ENCODE measurements around the gene IGFBP4.

The IGFBP4 gene

DNA sequence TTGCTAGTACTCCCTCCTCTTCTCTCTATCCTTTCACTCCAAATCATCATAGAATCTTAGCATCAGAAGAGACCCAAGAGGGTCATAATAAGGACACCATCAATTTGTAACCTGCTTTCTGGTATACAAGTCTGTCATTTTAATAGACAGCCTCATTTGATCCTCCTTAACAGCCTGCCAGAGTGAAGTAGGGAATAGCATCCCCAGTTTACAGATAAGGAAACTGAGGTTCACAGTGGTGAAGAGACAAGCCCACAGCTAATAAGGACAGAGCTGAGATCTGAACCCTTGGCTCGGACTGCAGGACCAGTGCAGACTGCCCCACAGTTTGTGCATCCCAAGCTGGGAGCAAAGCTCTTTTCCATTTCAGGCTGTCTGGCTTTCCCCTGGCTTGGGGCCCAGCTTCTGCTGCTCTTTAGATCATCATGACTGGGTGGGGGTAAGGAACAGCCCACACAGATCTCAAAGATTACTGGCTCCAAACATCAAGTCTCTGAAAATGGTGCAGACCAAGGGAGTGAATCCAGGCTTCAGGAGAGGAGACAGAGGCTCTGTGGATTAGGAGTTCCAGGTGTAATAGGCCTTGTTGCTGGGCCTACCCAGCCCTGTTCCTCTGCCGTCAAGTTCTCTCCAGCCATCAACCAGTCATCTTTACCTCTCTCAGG, 10.3 kb upstream of the IGFBP4 start:
- no peak for FAIRE-seq

DNA sequence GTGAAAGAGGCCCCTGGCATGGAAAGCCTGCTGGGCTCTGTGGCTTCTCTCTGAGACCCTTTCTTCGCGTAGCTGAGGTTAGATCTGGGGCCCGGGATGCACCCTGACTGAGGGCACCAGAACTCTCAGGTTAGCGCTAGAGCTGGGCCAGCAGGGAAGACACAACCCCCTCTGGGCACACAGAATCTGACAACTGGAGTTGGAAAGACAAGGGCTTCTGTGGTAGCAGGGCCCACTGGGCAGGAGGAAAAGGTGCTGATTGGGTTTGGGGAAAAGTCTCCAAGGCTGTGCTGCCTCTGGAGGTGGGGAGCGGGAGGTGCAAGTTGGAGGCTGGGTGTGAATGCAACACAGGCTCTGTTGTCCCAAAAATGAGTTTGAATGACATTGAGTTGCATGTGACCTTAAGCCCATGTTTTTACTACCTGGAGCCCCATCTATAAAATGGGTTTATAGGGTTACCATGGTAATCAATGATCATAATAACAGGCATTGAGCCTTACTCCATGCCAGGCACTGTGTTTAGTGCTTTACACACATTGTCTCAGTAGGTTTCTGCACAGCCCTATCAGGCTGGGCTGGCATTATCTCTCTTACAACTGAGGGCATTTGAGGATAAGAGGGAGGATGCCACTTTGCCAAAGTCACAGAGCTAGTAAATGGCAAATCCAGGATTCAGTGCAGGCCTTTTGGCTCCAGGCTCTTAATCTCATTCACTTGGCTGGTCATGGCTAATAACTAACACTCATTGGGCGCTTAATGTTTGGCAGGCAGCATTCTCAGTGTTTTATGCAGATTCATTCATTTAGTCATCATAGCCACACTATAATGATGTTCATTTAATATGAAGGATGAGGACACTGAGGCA, 9.5 kb upstream of the IGFBP4 start:
- no peak for FAIRE-seq

DNA sequence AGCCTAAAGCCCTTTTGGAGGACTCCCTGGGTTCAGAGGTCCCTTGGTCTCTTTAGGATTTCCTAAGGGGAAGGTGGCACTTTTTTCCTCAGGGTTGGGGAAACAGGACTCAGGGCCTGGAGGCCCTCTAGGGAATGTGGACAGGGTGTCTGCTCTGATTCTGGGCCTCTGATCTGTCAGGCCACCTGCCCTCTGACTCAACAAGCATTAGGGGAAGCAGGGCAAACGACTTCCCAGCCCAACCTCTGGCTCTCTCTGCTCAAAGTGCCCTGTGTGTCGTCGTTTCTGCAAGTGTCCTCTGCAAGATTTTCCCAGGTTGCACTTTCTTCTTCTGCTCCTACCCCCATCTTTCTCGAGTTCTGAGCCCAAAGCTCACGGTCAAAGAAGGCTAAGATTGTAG, 6.6 kb upstream of the IGFBP4 start:
- FAIRE-seq = no peak

DNA sequence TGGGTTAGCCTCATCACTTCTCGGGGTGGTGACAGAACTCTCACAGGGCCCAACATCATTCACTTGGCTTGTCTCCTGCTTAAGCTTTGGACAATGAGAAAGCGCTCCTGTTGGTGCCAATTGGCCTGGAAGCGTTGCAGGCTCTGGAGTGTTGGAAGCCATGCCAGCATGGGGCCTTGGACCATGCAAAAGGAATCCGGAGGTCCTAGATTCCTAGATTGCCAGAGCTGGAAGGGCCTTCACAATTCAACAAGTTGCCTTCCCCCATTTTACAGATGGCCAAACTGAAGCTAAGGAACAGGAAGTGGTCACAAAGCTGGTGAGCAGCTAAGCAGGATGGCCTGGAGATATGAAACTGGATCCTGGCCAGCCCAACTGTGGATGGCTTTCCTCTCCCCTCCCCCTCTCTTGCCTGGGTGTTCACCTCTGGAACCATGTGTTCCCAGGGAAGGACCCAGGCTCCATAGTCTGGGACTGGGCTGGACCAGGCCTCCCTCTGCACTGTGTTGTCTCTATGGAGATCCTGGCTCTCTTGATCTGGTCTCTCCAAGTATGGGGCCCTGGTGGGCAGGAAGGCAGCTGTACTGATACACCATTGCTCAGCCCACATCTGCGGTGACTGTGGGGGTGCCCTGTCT, 6.0 kb upstream of the IGFBP4 start:
- FAIRE-seq = no peak

DNA sequence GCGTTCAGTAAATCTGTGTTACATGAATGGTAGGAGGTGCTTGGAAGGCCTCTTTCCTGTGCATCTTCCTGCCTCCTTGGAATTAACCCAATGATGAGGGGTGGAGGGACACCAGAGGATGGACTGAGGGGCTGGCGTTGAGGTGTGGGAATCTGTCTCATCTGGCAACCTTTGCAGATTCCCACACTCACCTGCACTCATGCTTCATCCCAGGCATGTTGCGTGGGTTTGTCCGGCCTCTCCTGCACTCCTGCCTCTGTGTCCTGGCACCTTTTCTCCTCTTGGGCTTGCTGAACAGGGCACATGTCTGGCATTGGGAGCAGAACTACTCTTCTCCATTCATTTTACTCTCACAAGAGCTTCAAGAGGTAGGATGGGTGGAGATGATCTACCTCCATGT, 3.1 kb upstream of the IGFBP4 start:
- no peak for FAIRE-seq

DNA sequence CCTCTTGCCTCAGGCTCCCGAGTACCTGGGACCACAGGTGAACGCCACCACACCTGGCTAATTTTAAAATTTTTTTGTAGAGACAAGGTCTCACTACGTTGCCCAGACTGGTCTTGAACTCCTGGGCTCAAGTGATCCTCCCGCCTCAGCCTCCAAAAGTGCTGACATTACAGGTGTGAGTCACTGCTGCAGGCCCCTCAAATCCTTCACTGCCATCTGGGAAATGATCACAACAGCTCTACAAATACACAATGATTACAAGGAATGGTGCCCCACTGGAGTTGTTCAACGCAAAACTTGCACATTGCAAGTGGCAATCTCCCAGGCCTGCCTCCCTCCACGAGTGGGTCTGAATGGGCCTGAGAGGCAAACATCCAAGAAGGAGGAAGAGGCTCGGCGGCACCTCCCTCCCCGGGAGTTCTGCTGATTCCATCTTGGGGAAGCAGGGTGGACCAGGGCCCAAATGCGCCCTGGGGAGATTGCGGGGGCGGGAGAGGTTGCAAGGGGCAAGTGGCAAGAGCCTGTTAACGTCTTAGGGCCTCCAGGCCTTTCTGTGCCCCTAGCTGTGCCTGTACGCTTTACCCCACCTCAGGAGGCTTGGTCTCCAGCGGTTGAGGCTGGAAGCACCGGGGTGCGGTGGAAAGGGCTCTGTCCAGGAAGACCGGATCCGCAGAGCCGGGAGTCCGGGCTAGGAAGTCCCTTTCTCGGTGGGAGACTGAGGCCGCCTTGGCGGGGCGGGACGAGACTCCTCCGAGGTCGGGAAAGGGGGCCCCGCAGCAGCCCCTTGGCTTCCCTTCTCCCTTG, 656 bp upstream of the IGFBP4 start:
- no peak for FAIRE-seq

DNA sequence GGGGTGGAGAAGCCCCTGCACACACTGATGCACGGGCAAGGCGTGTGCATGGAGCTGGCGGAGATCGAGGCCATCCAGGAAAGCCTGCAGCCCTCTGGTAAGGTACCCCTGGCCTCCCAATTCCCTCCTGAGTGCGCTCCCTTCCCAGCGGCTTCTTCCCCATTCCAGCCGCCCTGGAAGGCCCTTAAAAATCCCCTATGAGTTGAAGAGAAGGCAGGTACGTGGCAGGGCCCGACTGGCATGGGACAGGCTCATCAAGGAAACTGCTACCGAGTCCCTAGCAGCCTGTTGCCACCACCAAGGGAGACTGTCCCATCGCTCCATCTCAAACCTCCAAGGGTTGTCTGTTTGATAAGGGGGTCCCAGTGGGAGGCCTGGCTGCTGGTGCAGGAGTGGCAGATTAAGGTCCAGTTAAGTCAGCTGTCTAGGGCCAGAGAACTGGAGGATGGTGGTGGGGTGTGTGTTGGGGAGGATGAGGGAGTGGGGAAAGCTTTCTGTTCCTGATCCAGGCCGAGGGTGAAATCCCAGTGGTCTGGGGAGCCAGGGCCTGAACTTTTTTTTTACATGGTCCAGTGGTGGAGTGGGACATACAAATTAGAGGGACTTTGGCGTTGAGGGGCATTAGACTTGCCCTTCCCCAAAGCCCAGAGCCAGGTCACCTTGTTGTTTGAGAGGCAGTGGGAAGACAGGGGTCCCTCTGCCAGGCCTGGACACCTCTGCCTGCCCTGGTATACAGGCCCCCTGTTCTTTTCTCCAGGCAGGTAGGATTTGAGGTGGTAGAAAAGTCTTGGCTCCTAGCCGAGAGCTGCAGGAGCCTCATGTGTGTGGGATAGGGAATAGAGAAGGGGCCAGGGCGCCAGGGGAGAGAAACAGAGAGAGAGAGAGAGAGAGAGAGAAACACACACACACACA, 994 bp downstream of the IGFBP4 start:
- no peak for FAIRE-seq

DNA sequence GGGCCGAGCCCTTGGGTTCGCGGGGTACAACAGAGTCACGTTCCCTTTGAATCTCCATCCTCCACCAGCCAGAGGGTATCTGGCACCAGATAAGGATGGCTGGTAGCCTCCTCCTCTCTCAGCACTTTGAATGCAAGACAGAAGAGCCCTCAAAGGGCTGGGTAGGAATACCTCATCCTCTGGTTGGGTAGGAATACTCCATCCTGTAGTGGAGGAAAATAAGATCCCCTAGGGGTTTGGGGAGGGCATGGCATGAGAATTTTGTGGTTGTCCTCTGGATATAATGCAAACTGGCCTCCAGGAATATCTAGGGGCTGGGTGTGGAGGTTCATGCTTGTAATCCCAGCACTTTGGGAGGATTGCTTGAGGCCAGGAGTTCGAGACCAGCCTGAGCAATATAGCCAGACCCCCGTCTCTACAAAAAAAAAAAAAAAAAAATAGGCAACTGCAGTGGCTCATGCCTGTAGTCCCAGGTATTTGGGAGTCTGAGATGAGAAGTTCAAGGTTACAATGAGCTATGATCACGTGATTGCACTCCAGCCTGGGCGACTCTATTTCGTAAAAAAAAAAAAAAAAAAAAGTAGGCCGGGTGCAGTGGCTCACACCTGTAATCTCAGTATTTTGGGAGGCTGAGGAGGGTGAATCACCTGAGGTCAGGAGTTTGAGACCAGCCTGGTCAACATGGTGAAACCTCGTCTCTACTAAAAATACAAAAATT, 2.7 kb downstream of the IGFBP4 start:
- FAIRE-seq = no peak

DNA sequence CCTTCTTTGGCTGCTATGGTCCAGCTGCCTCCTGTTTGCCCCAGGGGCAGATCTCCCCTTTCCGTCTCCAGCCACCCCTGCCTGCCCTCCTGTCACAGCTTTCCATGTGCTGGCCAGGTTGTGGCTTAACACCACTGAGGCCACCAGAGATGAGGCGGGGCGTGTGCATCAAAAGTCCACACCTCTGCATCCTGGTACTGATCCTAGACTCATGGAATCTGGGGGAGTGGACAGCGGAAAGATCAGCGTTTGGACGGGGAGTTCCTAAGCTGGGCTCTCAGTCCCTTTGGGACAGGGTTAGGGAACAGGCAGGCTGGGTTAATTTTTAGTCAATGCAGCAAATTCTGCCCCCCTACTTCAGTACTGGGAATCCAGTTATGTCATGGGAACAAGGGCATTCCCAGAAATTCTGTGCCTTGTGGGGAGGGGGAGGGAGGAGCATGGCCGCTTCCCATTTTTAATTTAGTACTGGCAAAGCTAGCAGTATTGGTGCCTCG, 3.9 kb downstream of the IGFBP4 start:
- no peak for FAIRE-seq

DNA sequence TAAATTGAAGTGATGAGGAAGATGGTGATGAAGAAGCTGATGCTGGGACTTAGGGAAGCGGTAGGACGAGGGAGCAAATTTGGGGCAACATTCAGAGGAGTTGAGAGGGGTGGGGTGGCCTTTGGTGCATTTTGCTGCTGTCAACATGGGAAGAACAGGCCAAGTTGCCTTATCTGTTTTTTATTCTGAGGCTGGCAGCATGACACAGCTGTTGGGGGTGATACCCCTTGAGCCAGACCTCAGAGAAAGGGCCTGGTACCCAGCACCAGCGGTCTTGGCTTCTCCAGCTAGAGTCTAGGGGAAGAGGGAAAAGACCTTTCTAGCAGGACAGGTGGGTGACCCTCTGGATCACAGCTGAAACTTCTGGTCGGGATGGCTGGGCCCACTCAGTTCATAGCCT, 4.6 kb downstream of the IGFBP4 start:
- FAIRE-seq = no peak

DNA sequence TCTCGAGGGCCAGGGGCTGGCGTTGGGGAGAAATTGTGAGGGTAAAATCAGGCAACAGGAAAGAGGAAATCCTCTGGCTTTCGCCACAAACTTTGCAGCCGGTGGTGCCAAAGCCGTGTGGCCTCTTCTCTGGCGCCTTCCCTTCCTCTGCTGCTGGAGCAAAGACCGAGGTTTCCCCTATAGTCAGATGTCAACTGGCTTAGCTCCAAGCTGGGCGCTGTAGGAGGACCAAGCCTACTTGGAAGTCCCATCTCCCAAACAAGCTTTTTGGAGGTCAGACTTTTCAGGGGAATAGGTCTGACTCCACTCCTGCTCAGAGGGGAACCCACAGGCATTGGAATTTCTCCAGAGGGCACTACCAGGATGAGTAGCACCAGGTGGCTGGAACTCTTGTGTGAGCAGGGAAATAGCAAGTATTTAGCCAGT, 5.0 kb downstream of the IGFBP4 start:
- FAIRE-seq = no peak

DNA sequence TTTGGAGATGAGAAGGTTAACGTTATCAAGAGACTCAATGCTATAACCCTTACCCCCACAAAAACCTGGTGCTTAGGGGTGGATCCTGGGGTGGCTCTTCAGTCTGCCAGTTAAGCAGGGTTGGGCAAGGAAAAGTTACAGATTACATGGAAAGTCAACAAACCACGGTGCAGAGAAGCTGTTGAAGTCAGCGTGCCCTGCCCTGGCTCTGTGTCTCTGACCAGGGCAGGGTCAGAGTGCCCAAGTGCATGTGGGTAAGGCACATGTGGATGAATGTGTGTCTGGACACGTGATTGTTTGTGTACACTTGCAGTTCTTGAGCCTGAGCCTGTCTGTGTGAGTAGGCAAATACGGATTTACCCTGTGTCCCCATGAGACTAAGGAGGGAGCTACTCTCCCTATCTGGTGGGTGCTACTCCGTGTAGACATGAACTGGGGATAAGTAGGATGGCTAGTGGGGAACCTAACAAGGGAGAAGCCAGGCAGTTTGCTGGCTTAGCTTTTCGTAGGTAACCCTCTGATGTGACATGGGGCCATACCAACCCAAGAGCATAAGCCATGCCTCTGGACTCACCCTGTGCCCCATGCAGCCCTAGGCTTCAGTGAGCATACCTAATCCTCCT, 5.5 kb downstream of the IGFBP4 start:
- FAIRE-seq = no peak

DNA sequence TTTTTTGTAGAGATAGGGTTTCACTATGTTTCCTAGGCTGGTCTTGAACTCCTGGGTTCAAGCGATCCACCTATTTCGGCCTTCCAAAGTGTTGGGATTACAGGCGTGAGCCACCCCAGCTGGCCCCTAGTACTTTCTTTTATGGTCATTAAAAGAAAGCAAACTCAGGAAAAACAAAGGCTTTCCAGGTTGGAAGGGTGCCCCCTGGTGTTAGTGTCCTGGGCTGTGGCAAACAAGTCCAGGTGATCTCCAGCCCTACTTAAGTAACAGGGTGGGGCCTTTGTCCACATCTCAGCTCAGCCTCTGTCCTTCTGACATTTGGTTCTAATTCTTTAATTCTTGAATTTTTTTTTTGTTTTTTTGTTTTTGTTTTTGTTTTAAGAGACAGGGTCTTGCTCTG, 6.9 kb downstream of the IGFBP4 start:
- no peak for FAIRE-seq

DNA sequence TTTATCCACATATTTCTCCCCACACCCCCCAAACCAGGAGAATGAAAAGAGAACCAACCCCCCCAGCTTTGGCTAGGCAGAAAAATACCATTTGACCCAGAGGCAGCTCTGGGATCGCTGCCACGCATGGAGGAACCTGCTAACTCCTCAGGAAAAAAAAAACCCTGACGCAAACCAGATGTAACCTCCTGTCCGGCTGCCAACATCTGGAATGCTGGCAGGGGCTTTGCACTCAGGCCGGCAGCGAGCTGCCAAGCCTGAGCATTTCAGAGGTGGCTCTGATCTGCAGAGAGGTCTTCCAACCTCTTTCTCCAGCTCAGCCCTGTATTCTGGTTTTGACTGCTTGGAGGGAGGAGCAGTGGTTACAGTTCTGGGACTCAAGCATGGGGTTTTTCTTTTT, 8.2 kb downstream of the IGFBP4 start:
- FAIRE-seq = no peak

DNA sequence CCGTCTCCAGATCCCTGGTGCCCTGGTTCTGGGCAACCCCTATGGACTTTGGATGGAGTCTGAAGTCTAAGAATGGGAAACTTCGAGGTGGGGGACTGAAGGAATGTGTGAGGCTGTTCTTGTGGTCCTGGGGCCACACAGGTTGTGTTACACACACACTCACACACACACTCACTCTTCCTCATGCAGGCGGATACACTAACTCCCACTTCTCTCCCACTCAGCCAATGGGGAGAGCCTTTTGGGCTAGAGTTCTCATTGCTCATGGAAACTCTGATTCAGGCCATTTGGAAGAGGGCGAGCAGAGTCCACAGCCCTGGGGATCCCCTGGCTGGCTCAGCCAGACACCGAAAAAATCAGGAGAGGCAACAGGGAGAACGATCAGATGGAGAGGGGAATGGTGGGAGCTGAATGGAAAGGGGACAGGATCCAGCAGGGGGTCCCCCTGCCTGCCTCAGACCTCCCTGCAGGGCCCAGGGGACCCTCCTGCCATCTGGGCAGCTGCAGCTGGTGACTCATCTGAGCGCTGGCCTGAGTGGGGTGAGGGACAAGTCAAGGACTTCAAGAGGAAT, 9.1 kb downstream of the IGFBP4 start:
- FAIRE-seq = no peak

DNA sequence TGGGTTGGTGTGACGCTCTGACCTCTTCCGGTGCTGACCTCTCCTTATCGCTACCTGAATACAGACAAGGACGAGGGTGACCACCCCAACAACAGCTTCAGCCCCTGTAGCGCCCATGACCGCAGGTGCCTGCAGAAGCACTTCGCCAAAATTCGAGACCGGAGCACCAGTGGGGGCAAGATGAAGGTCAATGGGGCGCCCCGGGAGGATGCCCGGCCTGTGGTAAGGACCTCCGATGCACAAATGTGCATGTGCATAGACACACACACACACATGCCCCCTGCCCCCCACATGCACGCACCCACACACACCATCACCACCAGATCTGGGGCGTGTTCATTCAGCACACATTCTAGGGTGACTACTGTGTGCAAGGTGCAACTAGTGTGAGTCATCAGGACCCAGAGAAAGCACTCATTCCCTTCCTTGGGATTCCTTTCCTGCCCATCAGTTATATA, 9.7 kb downstream of the IGFBP4 start:
- no peak for FAIRE-seq

DNA sequence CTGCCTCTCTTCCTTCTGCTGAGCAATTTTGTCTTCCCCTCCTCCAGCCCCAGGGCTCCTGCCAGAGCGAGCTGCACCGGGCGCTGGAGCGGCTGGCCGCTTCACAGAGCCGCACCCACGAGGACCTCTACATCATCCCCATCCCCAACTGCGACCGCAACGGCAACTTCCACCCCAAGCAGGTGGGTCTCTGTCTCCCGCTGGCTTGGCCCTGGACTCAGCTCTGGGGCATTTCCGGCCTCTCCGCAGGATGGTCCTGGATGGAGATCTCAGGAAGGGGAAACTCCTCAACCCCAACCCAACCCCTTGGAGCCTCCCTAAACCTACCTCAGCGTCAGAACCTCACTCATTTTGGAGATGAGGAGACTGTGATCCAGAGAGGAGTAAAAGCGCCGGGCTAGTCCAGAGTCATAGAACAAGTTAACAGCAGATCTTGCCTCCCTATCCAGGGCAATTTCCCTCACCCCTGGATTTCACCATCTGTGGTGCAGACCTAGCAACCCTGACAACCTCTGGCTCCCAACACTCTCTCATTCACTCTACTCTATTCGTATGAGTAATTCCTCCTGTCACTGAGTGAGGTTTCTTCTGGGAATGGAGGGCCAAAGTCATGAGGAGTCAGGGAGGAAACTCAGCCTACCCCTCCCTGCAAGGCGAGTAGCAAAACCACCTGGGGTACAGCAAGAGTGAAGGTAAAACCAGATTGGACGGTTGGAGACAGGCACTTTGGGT, 10.8 kb downstream of the IGFBP4 start:
- no peak for FAIRE-seq

DNA sequence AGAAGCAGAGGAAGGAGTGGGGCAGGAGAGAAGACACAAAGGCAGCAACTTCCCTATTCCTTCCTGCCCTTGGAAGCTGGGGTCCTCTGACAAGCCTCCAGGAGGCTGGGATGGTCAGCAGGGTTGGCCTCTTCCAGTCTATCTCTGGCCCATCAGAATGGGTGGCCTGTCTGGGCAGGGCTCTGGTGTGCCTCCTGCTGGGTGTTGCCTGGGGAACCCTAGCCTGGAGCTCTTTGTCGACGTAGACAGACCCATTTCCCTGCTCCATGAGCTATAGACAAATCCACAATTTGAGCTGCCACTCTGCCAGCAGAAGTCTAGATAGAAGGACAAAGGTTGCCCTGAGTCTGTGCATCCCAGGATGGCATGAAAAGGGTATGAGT, 11.4 kb downstream of the IGFBP4 start:
- FAIRE-seq = no peak

DNA sequence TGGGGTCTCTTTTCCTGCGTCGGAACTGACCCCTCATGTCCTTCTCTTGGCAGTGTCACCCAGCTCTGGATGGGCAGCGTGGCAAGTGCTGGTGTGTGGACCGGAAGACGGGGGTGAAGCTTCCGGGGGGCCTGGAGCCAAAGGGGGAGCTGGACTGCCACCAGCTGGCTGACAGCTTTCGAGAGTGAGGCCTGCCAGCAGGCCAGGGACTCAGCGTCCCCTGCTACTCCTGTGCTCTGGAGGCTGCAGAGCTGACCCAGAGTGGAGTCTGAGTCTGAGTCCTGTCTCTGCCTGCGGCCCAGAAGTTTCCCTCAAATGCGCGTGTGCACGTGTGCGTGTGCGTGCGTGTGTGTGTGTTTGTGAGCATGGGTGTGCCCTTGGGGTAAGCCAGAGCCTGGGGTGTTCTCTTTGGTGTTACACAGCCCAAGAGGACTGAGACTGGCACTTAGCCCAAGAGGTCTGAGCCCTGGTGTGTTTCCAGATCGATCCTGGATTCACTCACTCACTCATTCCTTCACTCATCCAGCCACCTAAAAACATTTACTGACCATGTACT, 13.2 kb downstream of the IGFBP4 start:
- no peak for FAIRE-seq

All from colon (tissue), 2 donors.